Activated CD4-positive, alpha-beta T cell treated with anti-CD3 and anti-CD28 coated beads, Interleukin-2, amount 50 U/mL, for 48 hours (primary cell): ENCODE results near the gene HIP1.
"Not testable (repeated sequence)": the region's sequence is repeated elsewhere in the genome, so short reads cannot be mapped to it uniquely, and the experiment has no call there.

Experiments
- DNase-seq, 2 experiments: peaks; one replicate each; pipeline ENCODE4 v3.0.0-alpha.2; 2020

HIP1 gene

GRCh38 chr7:75712517-75713361 is 26.0 kb downstream of the HIP1 start:
- no peak for DNase-seq

GRCh38 chr7:75711656-75712514 is 26.9 kb downstream of the HIP1 start:
- no peak for DNase-seq

DNA sequence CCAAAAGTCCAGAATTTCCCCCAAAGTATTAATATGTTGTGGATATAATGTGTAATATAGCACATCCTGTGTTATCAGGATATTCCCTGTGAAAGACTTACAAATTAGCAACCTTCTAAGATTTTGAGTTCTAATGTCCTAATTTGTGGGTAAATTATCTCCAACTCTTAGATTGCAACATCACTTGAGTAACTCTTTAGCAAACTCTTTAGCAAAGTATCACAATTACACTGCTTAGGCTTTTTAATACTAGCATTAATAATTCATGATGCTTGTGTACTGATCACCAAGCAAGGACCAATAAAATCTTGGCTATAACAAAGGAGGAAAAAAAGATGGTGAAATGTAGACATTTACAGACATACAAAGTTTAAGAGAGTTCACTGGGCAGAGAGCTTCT is 27.7 kb downstream of the HIP1 start:
- DNase-seq = no peak

DNA sequence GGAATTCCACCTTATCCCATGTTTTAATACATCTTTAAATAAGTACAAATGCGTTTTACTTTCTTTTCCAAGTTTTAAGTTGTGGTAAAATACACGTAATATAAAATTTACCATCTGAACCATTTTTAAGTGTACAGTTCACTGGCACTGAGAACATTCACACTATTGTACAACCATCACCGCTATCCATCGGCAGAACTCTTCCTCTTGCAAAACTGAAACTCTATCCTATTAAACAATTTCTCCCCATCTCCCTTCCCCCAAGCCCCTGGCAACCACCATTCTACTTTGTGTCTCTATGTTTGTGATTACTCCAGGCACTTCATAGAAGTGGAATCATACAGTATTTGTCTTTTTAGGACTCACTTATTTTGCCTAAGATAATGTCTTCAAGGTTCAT is 33.8 kb downstream of the HIP1 start:
- DNase-seq = no peak

- DNase-seq = no peak
These were observed 36.2 kb downstream of the HIP1 start for GRCh38 chr7:75702515-75702914.

- no peak for DNase-seq
These were observed 38.7 kb downstream of the HIP1 start for GRCh38 chr7:75699993-75700392.

- no peak for DNase-seq
These were observed 40.4 kb downstream of the HIP1 start for GRCh38 chr7:75698358-75698757.

DNA sequence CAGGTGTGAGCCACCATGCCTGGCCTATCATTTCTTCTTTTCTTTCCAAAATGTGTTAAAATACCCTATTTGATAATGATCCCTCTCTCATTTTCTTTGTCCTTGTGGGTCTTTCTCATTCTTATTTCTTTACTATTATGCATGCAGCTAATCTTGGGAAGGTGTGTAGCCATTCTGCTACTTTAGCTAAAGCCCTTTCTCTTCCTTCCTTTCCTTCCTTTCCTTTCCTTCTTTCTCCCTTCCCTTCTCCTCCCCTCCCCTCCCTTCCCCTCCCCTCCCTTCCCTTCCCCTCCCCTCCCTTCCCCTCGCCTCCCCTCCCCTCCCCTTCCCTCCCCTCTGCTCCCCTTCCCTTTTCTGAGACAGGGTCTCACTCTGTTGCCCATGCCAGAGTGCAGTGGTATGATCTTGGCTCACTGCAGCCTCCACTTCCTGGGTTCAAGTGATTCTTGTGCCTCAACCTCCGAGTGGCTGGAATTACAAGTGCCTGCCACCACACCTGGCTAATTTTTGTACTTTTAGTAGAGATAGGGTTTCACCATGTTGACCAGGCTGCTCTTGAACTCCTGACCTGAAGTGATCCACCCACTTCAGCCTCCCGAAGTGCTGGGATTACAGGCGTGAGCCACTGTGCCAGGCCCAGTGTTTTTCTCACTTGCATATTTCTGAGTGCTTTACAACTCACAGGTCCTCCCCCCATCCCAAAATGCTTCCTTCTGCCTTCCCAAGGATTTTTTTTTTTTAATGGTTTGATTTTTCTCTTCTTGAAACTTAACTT is 42.3 kb downstream of the HIP1 start:
- DNase-seq = no peak

DNA sequence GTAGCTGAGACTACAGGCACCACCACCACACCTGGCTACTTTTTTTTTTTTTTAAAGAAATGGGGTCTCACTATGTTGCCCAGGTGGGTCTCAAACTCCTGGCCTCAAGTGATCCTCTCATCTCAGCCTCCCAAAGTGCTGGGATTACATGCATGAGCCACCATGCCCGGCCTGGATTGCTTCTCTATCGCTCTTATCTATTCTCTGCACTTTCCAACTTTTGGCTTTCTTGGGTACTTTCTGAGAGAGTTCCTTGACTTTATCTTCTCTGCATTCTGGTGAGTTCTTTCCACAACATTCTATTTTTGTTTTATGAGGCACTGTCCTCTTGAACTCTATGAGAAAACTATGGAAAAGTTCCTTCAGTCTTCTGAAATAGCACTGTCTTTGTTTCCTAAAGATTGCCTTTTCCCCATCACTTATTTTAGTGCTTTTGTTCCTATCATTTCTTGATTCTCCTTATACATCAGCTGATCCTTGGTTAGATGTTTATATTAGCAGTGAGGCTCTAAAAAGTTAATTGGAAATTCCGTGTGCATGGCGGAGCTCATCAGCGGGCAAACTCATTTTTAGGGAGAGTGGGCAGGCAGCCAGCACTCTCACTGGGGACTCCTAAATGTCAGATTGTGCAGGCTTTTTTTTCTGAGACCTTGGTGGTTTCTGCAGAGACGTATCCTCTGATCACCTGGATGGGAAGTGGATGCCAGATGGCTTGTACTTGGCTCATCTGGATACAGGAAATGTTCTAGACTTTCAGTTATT is 43.9 kb downstream of the HIP1 start:
- DNase-seq = no peak

DNA sequence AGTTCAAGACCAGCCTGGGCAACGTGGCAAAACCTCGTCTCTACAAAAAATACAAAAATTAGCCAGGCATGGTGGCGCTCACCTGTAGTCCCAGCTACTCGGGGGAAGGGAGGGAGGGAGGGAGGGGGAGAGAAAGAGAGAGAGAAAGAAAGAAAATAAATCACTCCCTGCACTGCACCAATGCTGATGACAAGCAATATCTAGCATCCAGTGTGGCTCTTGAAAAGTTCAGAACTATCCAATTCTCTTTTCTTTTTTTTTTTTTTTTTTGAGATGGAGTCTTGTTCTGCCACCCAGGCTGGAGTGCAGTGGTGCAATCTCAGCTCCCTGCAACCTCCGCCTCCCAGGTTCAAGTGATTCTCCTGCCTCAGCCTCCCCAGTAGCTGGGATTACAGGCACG is 45.1 kb downstream of the HIP1 start:
- not testable (repeated sequence) for DNase-seq

GRCh38 chr7:75691793-75692543 is 46.8 kb downstream of the HIP1 start:
- DNase-seq = no peak

GRCh38 chr7:75690121-75690523 is 48.6 kb downstream of the HIP1 start:
- no peak for DNase-seq

DNA sequence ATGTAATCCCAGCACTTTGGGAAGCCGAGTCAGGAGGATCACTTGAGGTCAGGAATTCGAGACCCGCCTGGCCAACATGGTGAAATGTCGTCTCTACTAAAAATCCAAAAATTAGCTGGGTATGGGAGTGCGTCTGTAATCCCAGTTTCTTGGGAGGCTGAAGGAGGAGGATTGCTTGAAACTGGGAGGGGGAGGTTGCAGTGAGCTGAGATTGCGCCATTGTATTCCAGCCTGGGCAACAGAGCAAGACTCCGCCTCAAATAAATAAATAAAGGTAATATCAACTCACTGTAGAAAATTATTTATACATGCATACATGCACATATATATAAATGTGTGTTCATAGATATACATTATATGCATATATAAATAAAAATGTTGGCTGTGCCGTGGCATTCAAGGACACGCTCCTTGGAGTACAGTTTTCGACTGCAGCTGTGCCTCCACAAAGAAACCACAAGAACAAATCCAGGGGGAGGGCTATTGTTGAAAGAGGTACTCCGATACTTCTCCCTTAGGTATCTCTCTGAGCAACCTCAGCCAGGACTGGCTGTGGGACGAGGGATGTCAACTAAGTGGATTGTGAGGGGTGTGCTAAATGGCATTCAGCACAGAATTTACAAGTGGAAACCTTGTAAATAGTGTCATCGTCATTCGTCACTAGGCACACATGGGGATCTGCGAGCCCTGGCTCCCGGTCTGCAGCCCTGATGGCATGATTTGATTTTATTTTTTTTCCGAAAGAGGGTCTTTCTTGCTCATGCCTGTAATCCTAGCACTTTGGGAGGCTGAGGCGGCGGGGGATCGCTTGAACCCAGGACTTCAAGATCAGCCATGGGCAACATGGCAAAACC is 49.3 kb downstream of the HIP1 start:
- no peak for DNase-seq

DNA sequence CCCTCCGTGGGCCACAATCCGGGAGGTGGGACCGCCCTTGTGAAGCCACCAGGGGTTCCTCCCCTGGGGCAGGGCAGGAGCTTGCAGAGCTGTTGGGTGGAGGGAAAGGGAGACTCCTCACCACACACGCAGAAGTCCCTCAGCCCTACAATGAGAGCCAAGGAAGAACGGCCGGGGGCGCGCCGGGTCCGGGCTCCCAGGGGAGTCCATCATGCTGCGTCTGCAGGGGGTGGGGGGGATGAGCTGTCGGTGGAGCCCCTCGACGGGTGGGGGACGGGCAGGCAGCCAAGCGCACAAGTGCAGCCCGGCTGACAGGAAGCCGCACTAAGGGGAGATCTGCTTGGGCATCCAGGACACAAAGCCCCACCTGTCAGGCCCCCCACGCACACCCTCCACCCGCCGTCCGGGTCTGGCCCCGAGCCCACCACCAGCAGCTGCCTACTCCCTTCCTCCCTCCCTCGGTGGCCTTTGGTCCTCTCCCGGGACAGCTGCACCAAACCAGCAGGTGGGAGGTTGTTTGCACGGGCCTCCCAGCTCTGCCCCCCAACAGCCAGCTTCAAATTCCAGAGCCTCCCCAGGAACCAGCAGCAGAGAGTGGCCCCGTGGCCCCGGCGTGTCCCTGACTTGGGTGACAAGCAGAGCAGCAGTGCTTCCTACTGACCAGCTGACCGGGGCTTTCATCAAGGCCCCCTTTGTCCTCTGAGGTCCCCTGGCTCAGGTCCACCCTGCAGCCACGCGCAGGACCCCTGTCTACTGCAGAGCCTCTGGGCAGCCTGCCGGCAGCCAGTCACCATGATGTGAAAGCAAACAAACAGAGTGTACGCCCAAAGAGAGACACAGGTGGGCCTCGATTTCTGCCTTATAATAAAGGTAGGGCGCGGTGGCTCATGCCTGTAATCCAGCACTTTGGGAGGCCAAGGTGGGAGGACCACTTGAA is 50.3 kb downstream of the HIP1 start:
- no peak for DNase-seq

GRCh38 chr7:75687246-75688088 is 51.3 kb downstream of the HIP1 start:
- no peak for DNase-seq

GRCh38 chr7:75686551-75686950 is 52.2 kb downstream of the HIP1 start:
- DNase-seq = no peak

GRCh38 chr7:75682052-75682451 is 56.7 kb downstream of the HIP1 start:
- not testable (repeated sequence) for DNase-seq

DNA sequence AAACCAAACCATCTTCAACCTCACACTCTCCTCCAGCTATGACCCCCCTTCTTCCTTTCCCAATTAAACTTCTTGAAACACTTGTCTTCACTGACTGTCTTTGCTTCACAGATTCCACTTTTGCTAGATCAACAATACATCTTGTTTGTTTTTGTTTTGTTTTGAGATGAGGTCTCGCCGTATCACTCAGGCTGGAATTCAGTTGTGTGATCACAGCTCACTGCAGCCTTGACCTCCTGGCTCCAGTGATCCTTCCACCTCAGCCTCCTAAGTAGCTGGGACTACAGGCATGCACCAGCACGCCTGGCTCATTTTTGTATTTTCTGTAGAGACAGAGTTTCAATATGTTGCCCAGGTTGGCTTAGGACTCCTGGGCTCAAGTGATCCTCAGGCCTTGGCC is 59.7 kb downstream of the HIP1 start:
- no peak for DNase-seq

DNA sequence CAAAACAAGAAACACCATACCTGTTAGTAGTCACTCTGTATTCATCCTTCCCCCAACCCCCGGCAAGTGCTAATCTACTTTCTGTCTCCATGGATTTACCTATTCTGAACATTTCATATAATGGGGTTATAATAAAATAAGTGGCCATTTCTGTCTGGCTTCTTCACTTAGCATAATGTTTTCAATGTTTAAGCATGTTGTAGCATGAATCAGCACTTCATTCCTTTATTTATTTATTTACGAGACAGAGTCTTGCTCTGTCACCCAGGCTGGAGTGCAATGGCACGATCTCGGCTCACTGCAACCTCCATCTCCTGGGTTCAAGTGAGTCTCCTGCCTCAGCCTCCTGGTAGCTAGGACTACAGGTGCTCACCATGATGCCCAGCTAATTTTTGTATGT is 69.2 kb downstream of the HIP1 start:
- DNase-seq = no peak
